LNCaP clone FGC (cell line): ENCODE data around the gene ATP6V1C2.
"Not testable (repeated sequence)": the region's sequence is repeated elsewhere in the genome, so short reads cannot be mapped to it uniquely, and the experiment has no call there.

Experiments used
- DNase-seq: peaks from one replicate; pipeline ENCODE4 v3.0.0-alpha.2; 2011; ENCODE audit warnings: low read depth
- H3K4me3 ChIP-seq: 2 replicates; pipeline ENCODE4 v1.5.1; 2011; ENCODE audit warnings: mild to moderate bottlenecking, low read depth, low read length, control low read depth
- CTCF ChIP-seq: IDR thresholded peaks from 2 replicates; pipeline ENCODE4 v1.5.1; 2012; ENCODE audit warnings: mild to moderate bottlenecking; ENCODE audit not compliant: control insufficient read depth, insufficient read depth; ENCODE audit errors: extremely low read depth

The ATP6V1C2 gene

GRCh38 chr2:10776231-10776977 lies 55.0 kb downstream of the ATP6V1C2 start:
- DNase-seq: no peak
- no peak overlapping the region for H3K4me3 ChIP-seq
- no peak for TF ChIP-seq CTCF

DNA sequence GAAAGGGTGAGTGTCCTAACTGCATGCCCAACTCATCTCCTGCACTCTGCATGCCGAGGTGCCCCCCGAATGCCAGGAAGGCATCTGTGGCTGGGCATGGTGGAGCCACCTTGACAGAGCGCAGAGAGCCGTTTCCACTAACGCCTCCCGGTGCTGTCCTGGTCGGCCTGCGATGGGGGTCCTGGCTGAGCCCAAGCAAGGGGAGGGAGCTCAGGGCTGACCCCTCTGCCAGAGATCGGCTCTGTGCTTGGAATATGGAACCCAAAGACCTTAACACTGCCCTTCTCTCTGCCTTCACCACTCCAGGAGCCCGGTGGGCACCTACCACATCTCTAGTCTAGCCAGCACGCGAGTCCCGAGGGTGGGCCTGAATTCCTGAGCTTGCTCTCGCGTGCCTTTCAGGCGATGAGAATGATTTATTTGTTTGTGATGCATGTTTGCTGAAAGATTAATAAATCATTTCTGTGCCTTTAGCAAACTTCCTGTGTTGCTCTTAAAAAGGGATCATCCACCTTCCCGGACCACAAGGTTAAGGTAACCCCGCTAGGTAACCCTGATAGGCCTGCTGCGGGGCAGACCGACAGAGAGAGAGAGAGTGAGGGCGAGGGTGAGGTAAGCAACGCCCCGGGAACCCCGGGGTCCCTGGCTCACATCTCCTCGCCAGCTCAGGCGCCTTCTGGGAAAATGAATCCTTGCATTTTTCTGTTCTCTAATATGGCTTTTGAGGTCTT lies 55.8 kb downstream of the ATP6V1C2 start:
- H3K4me3 ChIP-seq: no peak overlapping the region
- TF ChIP-seq CTCF: no peak
- DNase-seq: no peak

DNA sequence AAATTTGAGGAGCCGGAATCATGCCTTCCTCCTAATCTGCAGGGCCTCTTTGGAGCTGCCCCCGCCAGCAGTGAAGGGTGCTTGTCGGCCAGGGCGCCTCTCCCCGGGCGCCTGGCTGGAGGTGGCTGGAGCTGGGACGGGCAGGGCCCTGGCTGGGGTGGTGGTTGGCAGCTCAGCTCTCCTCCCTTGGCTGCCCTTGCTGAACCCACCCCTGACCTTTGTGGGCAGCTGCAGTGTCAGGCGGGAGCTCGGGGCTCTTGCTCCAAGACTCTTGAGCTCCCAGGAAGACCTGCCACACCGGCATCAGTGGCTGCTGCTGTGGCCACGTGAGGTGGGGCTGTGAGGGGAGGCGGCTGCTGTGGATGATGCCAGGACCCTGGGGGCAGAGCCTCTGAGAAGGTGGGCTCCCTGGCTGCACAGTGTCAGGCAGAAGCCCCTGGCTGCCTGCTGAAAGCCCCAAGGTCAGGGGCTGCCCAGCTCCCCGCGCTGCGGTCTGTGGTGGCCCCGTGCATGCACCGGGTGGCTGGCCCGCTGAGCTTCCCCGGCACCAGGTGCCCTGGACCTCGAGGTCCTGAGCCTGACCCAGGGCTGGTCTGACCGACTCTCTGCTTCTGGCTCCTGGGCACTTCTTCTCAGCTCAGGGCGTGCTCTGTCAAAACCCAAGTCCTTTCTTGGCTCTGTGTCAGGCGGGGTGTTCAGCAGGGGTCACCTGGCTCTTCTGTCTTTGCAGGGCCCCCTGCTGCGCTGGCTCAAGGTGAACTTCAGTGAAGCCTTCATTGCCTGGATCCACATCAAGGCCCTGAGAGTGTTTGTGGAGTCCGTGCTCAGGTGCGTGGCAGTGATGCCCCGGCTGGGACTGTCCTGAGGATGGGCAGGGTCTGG lies 56.7 kb downstream of the ATP6V1C2 start:
- H3K4me3 ChIP-seq: no peak overlapping the region
- no peak for DNase-seq
- TF ChIP-seq CTCF: no peak

DNA sequence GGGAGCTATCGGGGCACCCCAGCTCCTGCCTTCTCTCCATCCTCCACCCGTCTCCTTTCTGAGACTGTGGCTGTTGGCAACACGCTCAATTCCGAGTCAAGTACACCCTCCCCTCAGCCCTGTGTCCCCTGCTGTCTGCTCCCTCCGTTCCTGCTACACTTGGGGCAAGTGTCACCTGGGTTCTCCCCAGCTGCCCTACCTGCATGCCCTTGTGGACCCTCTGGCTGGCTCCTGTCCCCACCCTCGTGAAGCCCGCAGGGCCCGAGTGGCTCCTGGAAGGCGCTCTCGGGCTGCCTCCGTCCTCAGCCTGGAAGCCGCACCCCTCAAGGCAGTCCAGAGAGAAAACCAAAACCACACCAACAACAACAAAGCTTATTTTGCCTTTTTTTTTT lies 57.3 kb downstream of the ATP6V1C2 start:
- DNase-seq: no peak
- no peak overlapping the region for H3K4me3 ChIP-seq
- no peak for TF ChIP-seq CTCF

- no peak for DNase-seq
- H3K4me3 ChIP-seq: no peak overlapping the region
- TF ChIP-seq CTCF: no peak
Observed at GRCh38 chr2:10779776-10780490, 58.5 kb downstream of the ATP6V1C2 start.

GRCh38 chr2:10780491-10780820 lies 59.0 kb downstream of the ATP6V1C2 start:
- no peak for DNase-seq
- TF ChIP-seq CTCF: no peak
- H3K4me3 ChIP-seq: no peak overlapping the region

DNA sequence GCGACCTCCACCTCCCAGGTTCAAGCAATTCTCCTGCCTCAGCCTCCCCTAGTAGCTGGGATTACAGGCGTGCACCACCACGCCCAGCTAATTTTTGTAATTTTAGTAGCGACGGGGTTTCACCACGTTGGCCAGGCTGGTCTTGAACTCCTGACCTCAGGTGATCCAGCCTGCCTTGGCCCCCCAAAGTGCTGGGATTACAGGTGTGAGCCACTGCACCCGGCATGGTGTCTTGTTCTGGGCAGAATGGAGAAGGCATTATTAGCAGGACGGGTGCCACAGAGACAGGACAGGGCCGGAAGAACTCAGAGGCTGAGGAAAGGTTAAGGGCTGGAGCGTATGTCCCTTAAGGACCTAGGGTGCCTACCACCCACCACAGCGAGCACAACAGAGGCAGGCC lies 59.4 kb downstream of the ATP6V1C2 start:
- not testable (repeated sequence) for DNase-seq

More for the DNA sequence above, 59.4 kb downstream of the ATP6V1C2 start:
- not testable (repeated sequence) for H3K4me3 ChIP-seq
